ENCODE measurements around the gene WDR44.

- no peak for TF ChIP-seq POLR2AphosphoS5 (IDR thresholded peaks at IDR 0.05; ENCODE audit: low read depth, low read length)
- no peak for TF ChIP-seq POLR2A (IDR thresholded peaks at IDR 0.05; ENCODE audit: low read depth, low read length)
Observed at GRCh38 chrX:118474586-118474985, 128.7 kb downstream of the WDR44 start.

All from GM12892 (cell line).